Measurements from ENCODE around the gene RFXANK. TPM values are rescaled to one million over a fixed set of nuclear protein-coding genes. Genes with fewer than 3 reads are reported as not detected.
"Not testable (repeated sequence)": the region's sequence is repeated elsewhere in the genome, so short reads cannot be mapped to it uniquely, and the experiment has no call there.

The RFXANK gene, protein sequence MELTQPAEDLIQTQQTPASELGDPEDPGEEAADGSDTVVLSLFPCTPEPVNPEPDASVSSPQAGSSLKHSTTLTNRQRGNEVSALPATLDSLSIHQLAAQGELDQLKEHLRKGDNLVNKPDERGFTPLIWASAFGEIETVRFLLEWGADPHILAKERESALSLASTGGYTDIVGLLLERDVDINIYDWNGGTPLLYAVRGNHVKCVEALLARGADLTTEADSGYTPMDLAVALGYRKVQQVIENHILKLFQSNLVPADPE
- total RNA-seq: 100 to 1,000 TPM in 1 of 2 donors, 10 to 100 TPM in 1; 88.2 to 122 TPM

DNA sequence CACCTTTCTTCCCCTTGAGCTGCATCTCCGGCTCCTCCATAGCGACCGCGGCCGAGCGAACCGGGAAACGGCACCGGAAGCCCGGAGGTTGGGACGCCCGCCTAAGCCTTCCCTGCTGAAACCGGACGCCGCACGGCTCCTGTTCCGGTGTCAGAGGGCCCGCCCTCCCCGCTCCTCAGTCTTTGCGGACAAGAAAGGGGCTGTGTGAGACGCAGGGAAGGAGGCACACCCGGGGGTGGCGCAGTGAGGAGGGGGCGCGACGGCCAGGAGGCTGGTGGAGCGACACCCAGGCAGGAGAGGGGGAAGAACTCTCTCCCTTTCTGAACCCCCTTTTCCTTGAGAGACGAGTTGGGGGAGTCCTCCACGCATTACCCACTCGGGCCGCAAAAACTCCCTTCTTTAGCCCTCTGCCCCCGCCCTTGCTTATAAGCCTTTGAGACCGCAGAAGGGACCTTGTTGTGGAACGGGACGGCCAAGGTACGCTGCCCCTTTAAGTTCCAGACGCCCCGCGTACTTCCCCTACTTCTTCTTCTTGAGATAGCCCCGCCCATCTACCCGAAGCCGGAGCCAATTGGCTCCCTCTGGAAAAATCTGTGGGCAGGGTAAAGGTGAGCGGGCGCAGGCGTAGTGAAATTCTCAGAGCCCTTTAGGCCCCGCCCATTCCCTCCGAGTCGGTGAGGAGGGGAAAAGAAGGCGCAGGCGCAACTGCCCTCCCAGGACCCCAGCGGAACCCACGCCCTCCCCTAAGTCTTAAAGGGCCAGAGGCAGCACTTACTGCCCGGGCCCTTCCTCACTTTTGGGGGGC lies at the start of gene RFXANK, which contains the start of gene BORCS8:
RFXANK (plus strand) TSS at position 181 of the 805 bp plus-strand sequence. CDS start 1,689 bp downstream, outside the sequence.
BORCS8 (minus strand) TSS at position 75 of the 805 bp plus-strand sequence; CDS start at position 40, 35 bp downstream.
- DNase-seq (ENCODE audit: low spot score in 2 of 2) (peak; percentile 97 to 98), ATAC-seq (peak; percentile 86 to 92)
- Mint-ChIP-seq H3K9me3 (no peaks in the 10 kb centered on the region), H3K36me3 (peaks cover 13 to 30% of the 10 kb centered on the region in 2 donors), H3K27ac (peak within 1 kb of the TSS; percentile 96 to 99)

- Mint-ChIP-seq H3K36me3 (peaks cover 0 to 7% of the 10 kb centered on the region in 2 donors), H3K27ac (no peak overlapping the region), H3K9me3 (no peaks in the 10 kb centered on the region)
- DNase-seq (ENCODE audit: low spot score in 2 of 2) (no peak), ATAC-seq (no peak)
Observed at GRCh38 chr19:19142347-19142746, 49.7 kb upstream of the RFXANK start.

DNA sequence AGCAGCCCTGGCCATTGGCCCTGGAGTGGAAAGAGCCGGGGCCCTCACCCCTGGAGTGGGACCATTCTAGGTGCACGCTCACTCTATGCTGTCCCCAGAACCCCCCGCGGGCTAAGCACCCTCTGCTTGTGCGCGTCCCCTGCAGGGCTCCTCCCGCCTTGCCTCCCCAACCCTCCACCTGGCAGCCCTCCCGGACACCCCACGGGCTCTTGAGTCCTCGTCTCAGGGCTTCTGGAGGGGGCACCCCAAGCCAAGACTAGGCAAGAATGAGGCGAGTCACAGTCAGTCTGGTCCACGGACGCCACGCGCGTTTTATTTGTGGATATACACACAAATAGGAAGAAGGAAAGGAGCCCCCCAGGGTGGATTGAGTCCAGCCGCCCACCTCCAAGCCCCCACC lies 46.8 kb upstream of the RFXANK start:
- ATAC-seq (no peak), DNase-seq (ENCODE audit: low spot score in 2 of 2) (no peak)
- Mint-ChIP-seq H3K36me3 (no peaks in the 10 kb centered on the region), H3K27ac (no peak overlapping the region), H3K9me3 (no peaks in the 10 kb centered on the region)

DNA sequence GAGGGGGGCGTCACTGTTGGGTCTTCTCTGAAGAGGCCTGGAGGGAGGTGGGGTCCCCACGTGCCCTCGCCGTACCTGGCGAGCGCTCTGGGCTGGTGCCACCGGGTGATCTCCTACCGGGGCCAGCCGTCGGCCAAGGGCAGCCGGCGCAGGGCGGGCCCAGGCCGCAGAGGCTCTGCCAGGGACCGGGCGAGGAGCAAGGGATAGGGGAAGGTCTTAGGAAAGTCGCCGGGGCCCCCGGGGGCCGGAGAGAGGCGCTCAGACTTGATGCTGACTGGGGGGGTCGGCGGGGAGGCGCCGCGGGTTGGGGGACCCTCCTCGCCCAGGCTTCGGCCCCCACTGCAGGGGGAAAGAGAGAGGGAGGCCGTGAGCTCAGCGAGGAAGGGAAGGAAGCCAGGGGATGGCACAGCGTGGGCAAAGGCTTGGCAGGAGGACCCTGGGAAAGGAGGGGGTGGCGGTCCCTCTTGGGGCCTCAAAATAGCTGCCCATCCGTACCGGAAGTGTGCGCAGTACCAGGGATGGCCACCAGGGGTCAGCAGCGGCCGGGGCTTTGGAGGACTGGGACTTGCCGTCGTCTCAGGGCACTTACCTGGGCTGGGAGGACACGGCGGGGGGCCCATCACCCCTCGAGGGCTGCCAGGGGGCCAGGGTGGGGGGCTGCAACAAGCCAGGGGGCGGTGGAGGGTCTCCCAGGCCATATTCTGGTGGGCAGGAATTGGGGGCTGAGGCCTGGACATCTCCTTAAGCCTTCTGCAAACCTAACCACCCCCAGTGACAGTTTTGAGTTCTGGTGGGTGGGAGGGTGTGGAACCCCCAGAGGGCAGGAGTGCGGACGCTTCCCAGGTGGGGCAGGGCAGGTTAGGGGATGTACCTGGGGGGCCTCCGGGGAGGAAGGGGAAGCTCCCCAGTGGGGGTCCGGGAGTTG lies 46.1 kb upstream of the RFXANK start:
- no peaks in the 10 kb centered on the region for H3K9me3 Mint-ChIP-seq
- peak; percentile 82 to 98 for DNase-seq (ENCODE audit: low spot score in 2 of 2)
- H3K36me3 Mint-ChIP-seq: no peaks in the 10 kb centered on the region
- ATAC-seq: peak; percentile 78 to 88
- H3K27ac Mint-ChIP-seq: no peak overlapping the region

DNA sequence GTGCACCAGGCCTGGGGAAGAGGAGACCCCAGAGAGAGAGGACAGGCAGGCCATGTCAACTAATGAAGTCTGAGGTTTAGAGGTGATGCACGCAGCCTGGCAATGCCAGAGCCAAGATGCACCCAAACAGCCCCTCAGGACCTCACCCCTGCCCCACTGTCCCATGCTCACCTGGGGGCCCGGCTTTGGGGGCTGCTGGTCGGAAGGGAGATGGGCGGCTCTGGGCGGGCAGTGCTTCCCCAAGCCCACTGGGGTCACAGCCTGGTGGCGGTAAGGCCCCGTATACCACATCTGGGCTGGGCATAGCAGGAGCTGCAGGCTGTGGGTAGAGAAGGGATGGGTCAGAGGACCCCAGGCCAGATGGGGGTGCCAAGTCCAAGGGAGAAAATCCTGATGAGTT lies 45.2 kb upstream of the RFXANK start:
- no peaks in the 10 kb centered on the region for H3K36me3 Mint-ChIP-seq
- ATAC-seq: no peak
- no peak for DNase-seq (ENCODE audit: low spot score in 2 of 2)
- H3K27ac Mint-ChIP-seq: no peak overlapping the region
- H3K9me3 Mint-ChIP-seq: no peaks in the 10 kb centered on the region

DNA sequence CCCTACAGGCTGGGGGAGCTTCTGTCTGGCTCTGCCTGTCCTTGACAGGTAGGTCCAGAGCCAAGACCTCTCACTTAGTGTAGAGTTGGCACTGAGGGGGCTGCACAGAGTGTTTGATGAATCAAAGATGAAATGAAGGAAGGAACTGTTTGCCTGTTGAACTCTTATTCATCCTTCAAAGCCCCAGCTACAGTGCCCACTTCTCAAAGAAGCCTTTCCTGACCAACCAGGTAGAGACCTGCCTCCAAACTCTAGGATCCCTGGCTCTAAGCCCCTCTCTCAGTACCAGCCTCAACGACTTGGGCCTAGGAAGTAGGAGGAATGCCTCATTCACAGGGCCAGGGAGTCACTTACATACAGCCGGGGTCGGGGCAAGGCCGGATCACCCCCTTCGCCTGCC lies 44.7 kb upstream of the RFXANK start:
- Mint-ChIP-seq H3K36me3 (no peaks in the 10 kb centered on the region), H3K27ac (no peak overlapping the region), H3K9me3 (no peaks in the 10 kb centered on the region)
- no peak for ATAC-seq
- no peak for DNase-seq (ENCODE audit: low spot score in 2 of 2)

GRCh38 chr19:19148504-19148903 lies 43.6 kb upstream of the RFXANK start:
- DNase-seq (ENCODE audit: low spot score in 2 of 2); H3K36me3 Mint-ChIP-seq; H3K27ac Mint-ChIP-seq; H3K9me3 Mint-ChIP-seq; ATAC-seq: not testable (repeated sequence)

GRCh38 chr19:19149435-19149834 lies 42.6 kb upstream of the RFXANK start:
- Mint-ChIP-seq H3K9me3 (no peaks in the 10 kb centered on the region), H3K36me3 (no peaks in the 10 kb centered on the region), H3K27ac (peak overlapping the region; percentile 42 to 60)
- no peak for ATAC-seq
- DNase-seq (ENCODE audit: low spot score in 2 of 2): no peak

DNA sequence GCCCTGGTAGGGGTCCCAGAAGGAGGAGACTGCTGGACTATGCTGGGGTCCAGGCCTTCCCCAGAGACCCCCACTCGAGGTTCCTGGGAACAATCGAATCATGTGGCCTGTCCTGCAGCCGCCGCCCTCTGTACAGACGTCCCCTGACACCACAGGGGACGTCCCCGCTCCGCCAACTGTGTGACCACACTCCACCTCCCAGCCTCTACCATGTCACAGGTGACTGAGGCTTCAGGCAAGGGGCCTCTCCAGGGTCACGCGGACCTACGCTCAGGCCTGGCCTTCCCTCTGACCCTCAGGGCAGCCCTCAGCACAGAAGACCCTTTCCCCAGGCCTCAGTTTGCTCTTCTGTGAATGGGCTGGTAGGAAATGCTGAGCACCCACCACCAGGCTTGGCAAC lies 40.6 kb upstream of the RFXANK start:
- Mint-ChIP-seq H3K27ac (peak overlapping the region in 1 of 2 donors; percentile 53), H3K9me3 (no peaks in the 10 kb centered on the region), H3K36me3 (peaks cover 0 to 4% of the 10 kb centered on the region in 2 donors)
- DNase-seq (ENCODE audit: low spot score in 2 of 2) (no peak), ATAC-seq (no peak)

GRCh38 chr19:19152668-19153384 lies 39.2 kb upstream of the RFXANK start:
- H3K36me3 Mint-ChIP-seq: peaks cover 0 to 9% of the 10 kb centered on the region in 2 donors
- ATAC-seq (no peak), DNase-seq (ENCODE audit: low spot score in 2 of 2) (no peak)
- H3K27ac Mint-ChIP-seq: no peak overlapping the region
- H3K9me3 Mint-ChIP-seq: no peaks in the 10 kb centered on the region

GRCh38 chr19:19154768-19155494 lies 37.1 kb upstream of the RFXANK start:
- ATAC-seq (no peak), DNase-seq (ENCODE audit: low spot score in 2 of 2) (no peak)
- Mint-ChIP-seq H3K9me3 (no peaks in the 10 kb centered on the region), H3K36me3 (peaks cover 0 to 9% of the 10 kb centered on the region in 2 donors), H3K27ac (no peak overlapping the region)

DNA sequence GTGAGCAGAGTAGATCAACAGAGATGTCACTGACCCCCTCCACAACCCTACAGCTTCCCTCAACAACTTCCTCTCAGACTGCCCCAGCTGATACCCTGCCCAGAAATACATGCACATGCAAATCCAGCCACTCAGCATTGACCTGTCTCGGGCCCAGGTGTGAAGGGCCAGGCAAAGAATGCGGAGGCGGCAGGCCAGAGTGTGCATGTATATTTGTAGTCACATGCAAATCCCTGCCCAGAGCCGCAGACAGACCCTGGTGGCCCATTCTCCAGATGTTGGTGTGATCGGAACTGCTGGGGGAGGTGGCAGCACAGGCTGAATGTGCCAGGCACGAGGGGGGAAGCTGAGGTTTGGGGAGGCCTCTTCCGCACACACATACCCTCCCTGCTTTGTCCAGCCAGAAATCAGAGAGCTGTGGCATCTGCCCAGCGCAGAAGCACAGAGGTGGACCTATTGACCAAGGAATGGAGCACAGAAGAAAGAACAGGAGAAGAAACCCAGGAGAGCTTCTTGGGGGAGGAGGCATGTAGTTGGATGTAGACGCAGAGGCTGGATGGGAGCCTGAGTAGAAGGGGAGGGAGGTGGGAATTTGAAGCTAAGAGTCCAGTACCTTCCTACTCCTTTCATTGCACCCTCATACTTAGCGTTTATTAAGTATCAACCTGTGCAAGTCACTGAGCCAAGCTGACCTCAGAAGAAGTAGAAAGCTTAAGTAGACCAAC lies 36.4 kb upstream of the RFXANK start:
- Mint-ChIP-seq H3K9me3 (no peaks in the 10 kb centered on the region), H3K27ac (no peak overlapping the region), H3K36me3 (peaks cover 0 to 9% of the 10 kb centered on the region in 2 donors)
- DNase-seq (ENCODE audit: low spot score in 2 of 2): no peak
- ATAC-seq: no peak

DNA sequence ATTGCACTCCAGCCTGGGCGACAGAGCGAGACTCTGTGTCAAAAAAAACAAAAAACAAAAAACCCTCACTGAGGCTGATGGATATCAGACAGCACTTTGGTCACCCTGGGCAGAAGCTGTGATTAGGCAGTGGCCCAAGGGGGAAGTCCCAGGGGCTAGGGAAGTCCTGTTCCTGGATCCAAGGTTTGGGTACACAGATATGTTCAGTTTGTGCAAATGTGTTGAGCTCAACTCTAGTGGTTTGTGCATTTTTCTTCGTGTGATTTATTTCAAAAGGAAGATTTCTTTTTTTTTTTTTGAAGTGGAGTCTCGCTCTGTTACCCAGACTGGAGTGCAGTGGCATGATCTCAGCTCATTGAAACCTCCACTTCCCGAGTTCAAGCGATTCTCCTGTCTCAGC lies 34.2 kb upstream of the RFXANK start:
- ATAC-seq (no peak), DNase-seq (ENCODE audit: low spot score in 2 of 2) (no peak)
- no peak overlapping the region for H3K27ac Mint-ChIP-seq
- no peaks in the 10 kb centered on the region for H3K9me3 Mint-ChIP-seq
- H3K36me3 Mint-ChIP-seq: peaks cover 0 to 9% of the 10 kb centered on the region in 2 donors

GRCh38 chr19:19159534-19159933 lies 32.5 kb upstream of the RFXANK start:
- Mint-ChIP-seq H3K9me3 (no peaks in the 10 kb centered on the region), H3K27ac (peak overlapping the region in 1 of 2 donors; percentile 72), H3K36me3 (peaks cover 0 to 9% of the 10 kb centered on the region in 2 donors)
- ATAC-seq (no peak), DNase-seq (ENCODE audit: low spot score in 2 of 2) (no peak)

DNA sequence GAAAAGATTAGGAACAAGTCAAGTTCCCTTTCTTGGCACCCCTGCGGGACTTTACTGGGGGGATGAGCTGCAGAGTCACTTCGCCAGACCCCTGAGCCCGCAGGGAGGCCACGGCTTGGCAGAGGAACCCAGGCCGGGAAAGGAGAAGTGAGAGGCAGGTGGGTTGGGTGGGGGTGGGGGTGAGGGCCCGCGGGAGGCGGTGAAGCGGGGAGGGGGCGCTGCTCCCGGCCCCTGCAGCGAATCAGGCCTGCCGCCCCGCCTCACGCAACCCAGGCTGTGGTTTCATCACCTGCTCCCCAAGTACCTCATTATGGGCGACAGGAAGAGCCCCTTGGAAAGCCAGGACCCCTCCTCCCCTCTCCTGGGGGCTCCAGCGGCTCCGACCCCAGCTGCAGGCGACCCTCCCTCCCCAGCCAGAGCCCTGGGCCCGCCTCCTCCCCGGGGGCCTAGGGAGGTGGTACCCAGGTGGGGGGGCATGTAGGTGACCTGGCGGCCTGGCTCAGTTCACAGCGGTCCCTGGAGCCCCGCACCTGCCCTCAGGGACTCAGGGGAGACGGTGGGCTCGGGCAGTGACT lies 31.5 kb upstream of the RFXANK start:
- Mint-ChIP-seq H3K36me3 (peaks cover 0 to 8% of the 10 kb centered on the region in 2 donors), H3K27ac (no peak overlapping the region), H3K9me3 (no peaks in the 10 kb centered on the region)
- ATAC-seq (no peak), DNase-seq (ENCODE audit: low spot score in 2 of 2) (no peak)
